AG04450 (cell line): ENCODE data around the gene CTDP1. TPM values are rescaled to one million over a fixed set of nuclear protein-coding genes. Genes with fewer than 3 reads are reported as not detected.

Source experiments
- CTCF ChIA-PET: fragments of 300-600, 350-600 bp; formaldehyde crosslinking; extraction: SDS; loops from one replicate; lab custom pipeline; 2022; ENCODE audit warnings: antibody characterized with exemption, inconsistent platforms; lab: Charles Lee
- POLR2A ChIA-PET: fragments of 350-600 bp; formaldehyde crosslinking; extraction: SDS; loops from one replicate; lab custom pipeline; 2021; ENCODE audit warnings: antibody characterized with exemption, inconsistent platforms; lab: Yijun Ruan, JAX
- DNase-seq: peaks from one replicate; pipeline ENCODE4 v3.0.0-alpha.2; 2011; ENCODE audit warnings: low read depth, low spot score
- H3K27ac ChIP-seq: one replicate; pipeline ENCODE4 v1.5.1; 2012; ENCODE audit warnings: low read depth, low read length, control low read depth
- H3K27me3 ChIP-seq: one replicate; pipeline ENCODE4 v1.6.0; 2012; ENCODE audit warnings: low read length; ENCODE audit not compliant: control insufficient read depth, insufficient read depth
- H3K4me3 ChIP-seq: 2 replicates; pipeline ENCODE4 v1.5.1; 2011; ENCODE audit warnings: mild to moderate bottlenecking, low read depth, low read length, control low read depth
- H3K9me3 ChIP-seq: 2 replicates; pipeline ENCODE4 v1.5.1; 2012; ENCODE audit warnings: low read length; ENCODE audit not compliant: control insufficient read depth, insufficient read depth
- CTCF ChIP-seq: IDR thresholded peaks from 2 replicates; pipeline ENCODE4 v1.5.1; 2011; ENCODE audit warnings: low read depth, low read length, control low read depth, inconsistent platforms
- polyA plus RNA-seq: library from polyadenylated mRNA; depleted of rRNA; stranded (reverse); fragments of >200 nt; gene quantifications from 2 replicates; pipeline ENCODE4 v1.2.3, GENCODE V29; 2011

CTDP1 gene
- polyA plus RNA-seq, 1 experiment, result 8.4 TPM

GRCh38 chr18:79685281-79685680 lies 5.7 kb downstream of the CTDP1 start:
- ChIA-PET CTCF (no interaction called here), POLR2A (no interaction called here)
- Histone ChIP-seq H3K9me3 (no peaks in the 10 kb centered on the region), H3K27me3 (no peaks in the 10 kb centered on the region), H3K4me3 (no peak overlapping the region), H3K27ac (no peak overlapping the region)
- no peak for TF ChIP-seq CTCF
- no peak for DNase-seq

GRCh38 chr18:79685971-79686370 lies 6.4 kb downstream of the CTDP1 start:
- H3K4me3 ChIP-seq, result no peak overlapping the region
- no peak for DNase-seq
- POLR2A ChIA-PET, result no interaction called here
- TF ChIP-seq CTCF, result no peak
- no peaks in the 10 kb centered on the region for H3K27me3 ChIP-seq
- H3K9me3 ChIP-seq, result no peaks in the 10 kb centered on the region
- CTCF ChIA-PET, result no interaction called here
- H3K27ac ChIP-seq, result no peak overlapping the region

- ChIA-PET CTCF (no interaction called here), POLR2A (no interaction called here)
- H3K27ac ChIP-seq, result peak overlapping the region; percentile 31
- DNase-seq, result no peak
- no peak for TF ChIP-seq CTCF
- H3K27me3 ChIP-seq, result no peaks in the 10 kb centered on the region
- no peaks in the 10 kb centered on the region for H3K9me3 ChIP-seq
- no peak overlapping the region for H3K4me3 ChIP-seq
Measured at GRCh38 chr18:79687806-79688205, 8.2 kb downstream of the CTDP1 start.

- POLR2A ChIA-PET, result no interaction called here
- DNase-seq, result no peak
- CTCF ChIA-PET, result no interaction called here
- no peaks in the 10 kb centered on the region for H3K27me3 ChIP-seq
- H3K27ac ChIP-seq, result no peak overlapping the region
- TF ChIP-seq CTCF, result no peak
- H3K4me3 ChIP-seq, result no peak overlapping the region
- no peaks in the 10 kb centered on the region for H3K9me3 ChIP-seq
Measured at GRCh38 chr18:79690071-79690470, 10.5 kb downstream of the CTDP1 start.

- no peak overlapping the region for H3K4me3 ChIP-seq
- no peak for TF ChIP-seq CTCF
- CTCF ChIA-PET, result no interaction called here
- H3K9me3 ChIP-seq, result no peaks in the 10 kb centered on the region
- H3K27ac ChIP-seq, result no peak overlapping the region
- DNase-seq, result no peak
- POLR2A ChIA-PET, result no interaction called here
- no peaks in the 10 kb centered on the region for H3K27me3 ChIP-seq
Measured at GRCh38 chr18:79690586-79691482, 11.2 kb downstream of the CTDP1 start.
